GM12875 (cell line): ENCODE results near the gene CDCA4.
A peak's percentile ranks its signal among the peaks of the same experiment; 100 is the strongest.

Experiments used
- H3K4me3 ChIP-seq: one replicate; pipeline ENCODE4 v1.5.1; 2011; ENCODE audit warnings: low read depth, low read length, control low read depth
- CTCF ChIP-seq: IDR thresholded peaks from 2 replicates; pipeline ENCODE4 v1.5.1; 2011; ENCODE audit warnings: low read depth, mild to moderate bottlenecking, control low read depth, inconsistent platforms, low read length, moderate library complexity, borderline replicate concordance; ENCODE audit not compliant: insufficient read depth

The CDCA4 gene

GRCh38 chr14:104975481-104976197, 45.2 kb downstream of the CDCA4 start:
- H3K4me3 ChIP-seq: no peak overlapping the region
- TF ChIP-seq CTCF: peak; percentile 55; the same call in 1 of the 2 replicates

GRCh38 chr14:104974665-104975390, 46.1 kb downstream of the CDCA4 start:
- no peak for TF ChIP-seq CTCF
- H3K4me3 ChIP-seq: no peak overlapping the region

- TF ChIP-seq CTCF: no peak
- H3K4me3 ChIP-seq: no peak overlapping the region
Observed at GRCh38 chr14:104974146-104974541, 46.7 kb downstream of the CDCA4 start.

GRCh38 chr14:104973385-104974145, 47.3 kb downstream of the CDCA4 start:
- no peak for TF ChIP-seq CTCF

GRCh38 chr14:104973135-104973384, 47.8 kb downstream of the CDCA4 start:
- no peak overlapping the region for H3K4me3 ChIP-seq
- no peak for TF ChIP-seq CTCF

More at GRCh38 chr14:104973385-104974145, 47.3 kb downstream of the CDCA4 start:
- H3K4me3 ChIP-seq: no peak overlapping the region

GRCh38 chr14:104972301-104973134, 48.4 kb downstream of the CDCA4 start:
- TF ChIP-seq CTCF: no peak

More at GRCh38 chr14:104972301-104973134, 48.4 kb downstream of the CDCA4 start:
- no peak overlapping the region for H3K4me3 ChIP-seq
